GM19043 (cell line): ENCODE results near the gene ARL8A.
A peak's percentile ranks its signal among the peaks of the same experiment; 100 is the strongest.
"Not testable (repeated sequence)": the region's sequence is repeated elsewhere in the genome, so short reads cannot be mapped to it uniquely, and the experiment has no call there.

ENCODE experiments used
- ATAC-seq: cut with Tn5 transposase; IDR thresholded peaks from one replicate; pipeline ENCODE4 v1.9.1; 2021; ENCODE audit warnings: low read depth; ENCODE audit not compliant: unreplicated experiment

Gene ARL8A

GRCh38 chr1:202143768-202144401 lies 652 bp downstream of the ARL8A start:
- ATAC-seq = peak; percentile 33

- ATAC-seq = peak; percentile 18
Observed at GRCh38 chr1:202143011-202143767, 1.3 kb downstream of the ARL8A start.

- not testable (repeated sequence) for ATAC-seq
Observed at GRCh38 chr1:202141468-202141867, 3.1 kb downstream of the ARL8A start.

- no peak for ATAC-seq
Observed at GRCh38 chr1:202140833-202141232, 3.7 kb downstream of the ARL8A start.

GRCh38 chr1:202135221-202135721 lies 9.3 kb downstream of the ARL8A start:
- peak; percentile 71 for ATAC-seq

GRCh38 chr1:202134645-202135172 lies 9.8 kb downstream of the ARL8A start:
- no peak for ATAC-seq

GRCh38 chr1:202133989-202134388 lies 10.5 kb downstream of the ARL8A start:
- ATAC-seq = no peak

- no peak for ATAC-seq
Observed at GRCh38 chr1:202133496-202133895, 11.0 kb downstream of the ARL8A start.

- ATAC-seq = no peak
Observed at GRCh38 chr1:202133001-202133400, 11.5 kb downstream of the ARL8A start.

GRCh38 chr1:202131956-202132821 lies 12.3 kb downstream of the ARL8A start:
- no peak for ATAC-seq

GRCh38 chr1:202130816-202131522 lies 13.6 kb downstream of the ARL8A start:
- no peak for ATAC-seq

- no peak for ATAC-seq
Observed at GRCh38 chr1:202130297-202130721, 14.2 kb downstream of the ARL8A start.

GRCh38 chr1:202129453-202130296 lies 14.9 kb downstream of the ARL8A start:
- ATAC-seq = no peak

GRCh38 chr1:202127836-202128622 lies 16.5 kb downstream of the ARL8A start:
- ATAC-seq = no peak

GRCh38 chr1:202127061-202127460 lies 17.5 kb downstream of the ARL8A start:
- ATAC-seq = no peak

GRCh38 chr1:202126426-202126825 lies 18.1 kb downstream of the ARL8A start:
- ATAC-seq = no peak

- ATAC-seq = no peak
Observed at GRCh38 chr1:202125611-202126010, 18.9 kb downstream of the ARL8A start.

GRCh38 chr1:202124142-202124541 lies 20.4 kb downstream of the ARL8A start:
- no peak for ATAC-seq
